ENCODE measurements around the gene ENO2. TPM values are rescaled to one million over a fixed set of nuclear protein-coding genes. Genes with fewer than 3 reads are reported as not detected.

Gene ENO2
- total RNA-seq, 2 donors from 2014 or later: 9.7 to 36.9 TPM

DNA sequence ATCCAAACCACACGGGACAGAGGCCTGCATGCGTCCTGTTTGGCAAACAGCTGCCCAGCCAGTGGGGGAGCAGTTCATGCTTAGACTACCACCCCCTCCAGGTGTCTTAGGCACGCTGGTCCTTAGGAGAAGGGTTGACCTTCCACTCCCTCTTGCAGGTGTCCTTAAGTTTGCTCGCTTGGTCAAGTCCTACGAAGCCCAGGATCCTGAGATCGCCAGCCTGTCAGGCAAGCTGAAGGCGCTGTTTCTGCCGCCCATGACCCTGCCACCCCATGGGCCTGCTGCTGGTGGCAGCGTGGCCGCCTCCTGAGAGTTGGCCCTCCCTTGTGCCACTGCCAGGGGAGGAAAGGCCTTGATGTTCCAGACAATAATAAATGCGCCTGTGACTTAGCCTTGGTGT lies 31.2 kb downstream of the ENO2 start:
- no peak overlapping the region for H3K4me3 ChIP-seq
- peaks cover 0 to 37% of the 10 kb centered on the region in 2 donors for H3K4me1 ChIP-seq
- no peak overlapping the region for H3K27ac ChIP-seq

DNA sequence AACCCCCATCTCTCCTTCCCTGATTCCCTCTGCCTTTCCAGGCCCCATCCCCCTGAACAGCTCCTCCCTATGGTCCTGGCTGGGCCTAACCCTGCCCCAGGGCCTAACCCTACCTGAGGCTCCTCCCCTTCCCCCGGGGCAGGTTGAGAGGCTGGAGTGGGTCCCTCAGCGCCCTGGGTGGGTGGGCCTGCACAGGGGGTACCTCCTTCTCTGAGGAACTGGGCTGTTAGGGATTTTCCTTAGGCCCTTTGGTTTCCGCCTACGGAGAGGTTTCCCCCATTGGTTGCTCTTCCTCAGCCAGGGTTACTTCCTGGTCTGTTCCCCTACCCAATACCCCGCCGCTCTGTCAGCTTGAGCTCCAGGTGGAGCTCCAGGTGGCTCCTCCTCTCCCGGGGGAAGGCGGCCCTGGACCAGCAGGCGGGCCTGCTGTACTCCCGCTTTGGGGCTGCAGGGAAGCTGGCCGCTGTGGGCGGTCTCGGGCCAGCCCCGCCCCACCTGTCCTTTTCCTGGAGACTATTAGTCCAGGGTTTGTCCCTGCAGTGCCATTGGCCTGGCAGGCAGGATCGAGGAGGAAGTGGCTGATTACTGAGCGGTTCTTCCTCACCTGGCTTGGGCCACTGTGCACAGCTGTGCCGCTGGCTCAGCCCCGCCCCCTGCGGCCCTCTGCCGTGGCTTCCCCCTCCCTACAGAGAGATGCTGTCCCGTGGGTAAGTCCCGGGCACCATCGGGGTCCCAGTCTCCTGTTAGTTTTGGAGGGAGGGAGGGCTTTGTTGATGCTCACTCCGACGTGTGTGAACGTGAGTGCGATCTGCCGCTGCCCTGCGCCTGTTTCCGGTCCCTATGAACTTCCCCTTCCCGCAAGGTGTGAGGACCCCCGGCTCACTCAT lies 31.9 kb downstream of the ENO2 start:
- DNase-seq (ENCODE audit: low spot score): no peak
- Histone ChIP-seq H3K36me3 (peaks cover 11% of the 10 kb centered on the region), H3K27ac (no peak overlapping the region), H3K9me3 (no peaks in the 10 kb centered on the region), H3K4me3 (peak overlapping the region in 1 of 2 donors; percentile 24), H3K4me1 (peaks cover 0 to 35% of the 10 kb centered on the region in 2 donors), H3K27me3 (no peaks in the 10 kb centered on the region)
- no peak for TF ChIP-seq CTCF (IDR thresholded peaks at IDR 0.05)

More for the DNA sequence above, 31.2 kb downstream of the ENO2 start:
- no peak for TF ChIP-seq CTCF (IDR thresholded peaks at IDR 0.05)
- Histone ChIP-seq H3K9me3 (no peaks in the 10 kb centered on the region), H3K27me3 (no peaks in the 10 kb centered on the region), H3K36me3 (peaks cover 11% of the 10 kb centered on the region)
- no peak for DNase-seq (ENCODE audit: low spot score)

- Histone ChIP-seq H3K4me3 (peak overlapping the region in 1 of 2 donors; percentile 24), H3K27me3 (no peaks in the 10 kb centered on the region), H3K9me3 (no peaks in the 10 kb centered on the region), H3K27ac (no peak overlapping the region), H3K4me1 (peaks cover 0 to 33% of the 10 kb centered on the region in 2 donors), H3K36me3 (peaks cover 11% of the 10 kb centered on the region)
- no peak for DNase-seq (ENCODE audit: low spot score)
- no peak for TF ChIP-seq CTCF (IDR thresholded peaks at IDR 0.05)
These were observed 32.6 kb downstream of the ENO2 start for GRCh38 chr12:6946920-6947374.

DNA sequence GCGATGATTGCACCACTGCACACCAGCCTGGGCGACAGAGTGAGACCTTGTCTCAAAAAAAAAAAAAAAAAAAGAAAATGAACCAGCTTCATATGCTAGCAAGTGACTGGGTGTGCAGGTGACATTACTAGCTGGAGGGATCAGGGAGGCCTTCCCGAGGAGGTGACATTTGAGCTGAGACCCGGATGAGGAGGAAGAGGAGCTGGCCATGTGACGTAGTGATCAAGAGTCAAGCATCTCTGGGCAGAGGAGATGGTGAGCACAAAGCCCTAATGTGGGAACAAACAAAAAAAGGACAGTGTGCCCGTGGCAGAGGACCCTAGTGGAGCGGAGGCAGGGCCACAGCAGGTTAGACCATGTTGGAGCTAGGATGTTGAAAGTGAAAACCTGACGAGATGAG lies 33.2 kb downstream of the ENO2 start:
- H3K36me3 ChIP-seq: peaks cover 11% of the 10 kb centered on the region
- H3K9me3 ChIP-seq: no peaks in the 10 kb centered on the region
- peaks cover 0 to 36% of the 10 kb centered on the region in 2 donors for H3K4me1 ChIP-seq
- no peaks in the 10 kb centered on the region for H3K27me3 ChIP-seq
- TF ChIP-seq CTCF (IDR thresholded peaks at IDR 0.05): no peak
- no peak overlapping the region for H3K27ac ChIP-seq
- H3K4me3 ChIP-seq: no peak overlapping the region
- no peak for DNase-seq (ENCODE audit: low spot score)

DNA sequence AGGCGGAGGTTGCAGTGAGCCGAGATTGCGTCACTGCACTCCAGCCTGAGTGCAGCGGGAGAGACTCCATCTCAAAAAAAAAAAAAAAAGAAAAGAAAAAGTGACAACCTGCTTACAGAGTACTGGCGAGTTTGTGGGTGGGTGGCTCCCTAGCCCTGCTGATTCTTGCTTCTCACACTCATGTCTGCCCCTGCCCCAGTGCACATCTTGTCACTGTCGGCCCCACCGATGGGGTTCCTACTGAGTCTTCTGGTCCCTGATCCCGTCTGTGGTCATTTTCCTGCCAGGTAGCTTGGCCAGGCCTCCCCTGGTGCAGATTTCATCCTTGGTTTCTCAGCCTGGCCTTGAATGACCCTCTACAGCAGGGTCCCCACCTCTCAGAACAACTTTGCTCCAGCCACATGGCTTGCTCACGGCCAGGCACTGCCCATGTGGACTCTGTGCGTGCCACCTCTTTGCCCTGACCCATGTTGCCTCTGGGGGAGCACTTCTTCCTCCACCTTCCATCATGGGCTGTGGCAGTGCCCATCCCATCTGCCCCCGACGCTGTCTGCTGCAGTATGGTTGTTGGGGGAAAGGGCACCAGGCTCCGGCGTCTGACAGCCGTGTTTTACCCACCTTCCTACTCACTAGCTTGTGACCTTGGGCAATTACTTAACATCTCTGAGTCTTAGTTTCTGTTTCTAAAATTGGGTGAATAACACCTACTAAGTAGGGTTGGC lies 34.7 kb downstream of the ENO2 start:
- Histone ChIP-seq H3K9me3 (no peaks in the 10 kb centered on the region), H3K4me3 (no peak overlapping the region), H3K27me3 (no peaks in the 10 kb centered on the region), H3K4me1 (peaks cover 0 to 39% of the 10 kb centered on the region in 2 donors), H3K27ac (no peak overlapping the region), H3K36me3 (peaks cover 11% of the 10 kb centered on the region)
- TF ChIP-seq CTCF (IDR thresholded peaks at IDR 0.05): no peak
- DNase-seq (ENCODE audit: low spot score): no peak

Data from right atrium auricular region (tissue), 2 donors.